Measurements from ENCODE around the gene DCP1A.
A peak's percentile ranks its signal among the peaks of the same experiment; 100 is the strongest.
"Not testable (repeated sequence)": the region's sequence is repeated elsewhere in the genome, so short reads cannot be mapped to it uniquely, and the experiment has no call there.

The DCP1A gene

GRCh38 chr3:53264718-53265117 is 82.6 kb downstream of the DCP1A start:
- no peak for DNase-seq (ENCODE audit: low read depth)

- no peak for DNase-seq (ENCODE audit: low read depth)
These were observed 83.4 kb downstream of the DCP1A start for GRCh38 chr3:53263907-53264306.

GRCh38 chr3:53261712-53262111 is 85.6 kb downstream of the DCP1A start:
- no peak for DNase-seq (ENCODE audit: low read depth)

- no peak for DNase-seq (ENCODE audit: low read depth)
These were observed 87.0 kb downstream of the DCP1A start for GRCh38 chr3:53260286-53260785.

GRCh38 chr3:53259427-53260259 is 87.7 kb downstream of the DCP1A start:
- no peak for DNase-seq (ENCODE audit: low read depth)

- no peak for DNase-seq (ENCODE audit: low read depth)
These were observed 88.5 kb downstream of the DCP1A start for GRCh38 chr3:53258600-53259426.

- DNase-seq (ENCODE audit: low read depth): no peak
These were observed 89.9 kb downstream of the DCP1A start for GRCh38 chr3:53257465-53257864.

GRCh38 chr3:53256704-53257055 is 90.7 kb downstream of the DCP1A start:
- DNase-seq (ENCODE audit: low read depth): no peak

GRCh38 chr3:53255775-53256703 is 91.3 kb downstream of the DCP1A start, which contains the start of gene TKT:
Gene TKT, minus strand, starts transcription at chr3:53256022. Its CDS starts 80 bp downstream, at chr3:53255942.
- DNase-seq (ENCODE audit: low read depth): peak; percentile 76

- no peak for DNase-seq (ENCODE audit: low read depth)
These were observed 91.9 kb downstream of the DCP1A start for GRCh38 chr3:53255423-53255774.

- peak; percentile 43 for DNase-seq (ENCODE audit: low read depth)
These were observed 92.6 kb downstream of the DCP1A start for GRCh38 chr3:53254509-53255422.

- DNase-seq (ENCODE audit: low read depth): no peak
These were observed 93.4 kb downstream of the DCP1A start for GRCh38 chr3:53253707-53254508.

- not testable (repeated sequence) for DNase-seq (ENCODE audit: low read depth)
These were observed 94.4 kb downstream of the DCP1A start for GRCh38 chr3:53252947-53253322.

- no peak for DNase-seq (ENCODE audit: low read depth)
These were observed 95.0 kb downstream of the DCP1A start for GRCh38 chr3:53252096-53252946.

GRCh38 chr3:53250881-53251605 is 96.3 kb downstream of the DCP1A start:
- DNase-seq (ENCODE audit: low read depth): no peak

- no peak for DNase-seq (ENCODE audit: low read depth)
These were observed 96.9 kb downstream of the DCP1A start for GRCh38 chr3:53250453-53250852.

- no peak for DNase-seq (ENCODE audit: low read depth)
These were observed 99.2 kb downstream of the DCP1A start for GRCh38 chr3:53248161-53248560.

- DNase-seq (ENCODE audit: low read depth): no peak
These were observed 99.7 kb downstream of the DCP1A start for GRCh38 chr3:53247619-53248018.
